ENCODE results near the gene SLC13A3.

DNA sequence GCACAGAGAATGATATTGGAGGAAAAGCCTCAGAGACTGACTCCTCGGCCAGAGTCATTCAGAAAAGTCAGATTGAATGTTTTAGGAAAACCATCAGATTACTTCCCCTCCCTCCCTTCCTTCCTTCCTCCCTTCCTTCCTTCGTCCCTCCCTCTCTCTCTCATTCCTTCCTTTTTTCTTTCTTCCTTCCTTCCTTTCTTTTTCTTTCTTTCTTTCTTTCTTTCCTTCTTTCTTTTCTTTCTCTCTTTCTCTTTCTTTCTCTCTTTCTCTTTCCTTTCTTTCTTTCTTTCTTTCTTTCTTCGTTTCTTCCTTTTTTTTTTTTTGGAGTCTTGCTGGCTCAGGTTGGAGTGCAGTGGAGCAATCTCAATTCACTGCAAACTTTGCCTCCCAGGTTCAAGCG lies 108.2 kb downstream of the SLC13A3 start:
- TF ChIP-seq, protein P1, sequence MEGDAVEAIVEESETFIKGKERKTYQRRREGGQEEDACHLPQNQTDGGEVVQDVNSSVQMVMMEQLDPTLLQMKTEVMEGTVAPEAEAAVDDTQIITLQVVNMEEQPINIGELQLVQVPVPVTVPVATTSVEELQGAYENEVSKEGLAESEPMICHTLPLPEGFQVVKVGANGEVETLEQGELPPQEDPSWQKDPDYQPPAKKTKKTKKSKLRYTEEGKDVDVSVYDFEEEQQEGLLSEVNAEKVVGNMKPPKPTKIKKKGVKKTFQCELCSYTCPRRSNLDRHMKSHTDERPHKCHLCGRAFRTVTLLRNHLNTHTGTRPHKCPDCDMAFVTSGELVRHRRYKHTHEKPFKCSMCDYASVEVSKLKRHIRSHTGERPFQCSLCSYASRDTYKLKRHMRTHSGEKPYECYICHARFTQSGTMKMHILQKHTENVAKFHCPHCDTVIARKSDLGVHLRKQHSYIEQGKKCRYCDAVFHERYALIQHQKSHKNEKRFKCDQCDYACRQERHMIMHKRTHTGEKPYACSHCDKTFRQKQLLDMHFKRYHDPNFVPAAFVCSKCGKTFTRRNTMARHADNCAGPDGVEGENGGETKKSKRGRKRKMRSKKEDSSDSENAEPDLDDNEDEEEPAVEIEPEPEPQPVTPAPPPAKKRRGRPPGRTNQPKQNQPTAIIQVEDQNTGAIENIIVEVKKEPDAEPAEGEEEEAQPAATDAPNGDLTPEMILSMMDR (conservative IDR thresholded peaks at IDR 0.05; ENCODE audit: low read depth, low read length) = no peak
- no peak for TF ChIP-seq EZH2 (IDR thresholded peaks at IDR 0.05; ENCODE audit: borderline replicate concordance, low read depth, low read length, poor library complexity, severe bottlenecking)
